HepG2 (cell line): Measurements from ENCODE around the gene RBPJ. TPM values are rescaled to one million over a fixed set of nuclear protein-coding genes. Genes with fewer than 3 reads are reported as not detected.

Experiments used
- ATAC-seq: fragments of 200-7000 bp; cut with Tn5 transposase; 3 replicates; pipeline ENCODE4 v1.9.1; 2020; ENCODE audit warnings: mild to moderate bottlenecking, moderate library complexity
- BruUV-seq: library from RNA; stranded (reverse); fragments of 400-500 nt; replicated peaks from 2 replicates; lab custom pipeline; 2021; lab: Mats Ljungman, UMichigan
- CTCF ChIA-PET: fragments of 300-600 bp; formaldehyde crosslinking; extraction: SDS; loops from one replicate; lab custom pipeline; 2021; ENCODE audit warnings: low total read pairs, inconsistent platforms, low intra/inter-chr PET ratio; lab: Yijun Ruan, JAX
- POLR2A ChIA-PET: fragments of 350-600 bp; sonication (Branson Sonifier 250); formaldehyde crosslinking; loops from one replicate; lab custom pipeline; 2020; ENCODE audit warnings: antibody characterized with exemption, inconsistent platforms; lab: Yijun Ruan, JAX
- DNase-seq: peaks from one replicate; pipeline ENCODE4 v3.0.0-alpha.2; 2015; ENCODE audit warnings: low spot score
- FAIRE-seq: peaks from 3 replicates; lab custom pipeline; 2011; peaks lifted over from hg19 to GRCh38; lab: Jason Lieb, UNC
- H2AFZ ChIP-seq: one replicate; pipeline ENCODE4 v1.6.1; 2011; ENCODE audit warnings: low read length, inconsistent platforms
- H3K27ac ChIP-seq: fragments of 300-600 bp; 3 replicates; pipeline ENCODE4 v1.8.0; 2011; ENCODE audit warnings: mixed run types, mild to moderate bottlenecking, mixed read lengths, low read length, inconsistent platforms; ENCODE audit not compliant: insufficient read depth; ENCODE audit errors: extremely low read length
- H3K27me3 ChIP-seq, 2 experiments: fragments of 200-600 bp in 1 of 2; 2 replicates in 1 of 2; 3 replicates in 1 of 2; pipeline versions ENCODE4 v1.6.0 to v1.8.0; 2011; ENCODE audit warnings: low read length in 2 of 2, mild to moderate bottlenecking in 2 of 2, moderate library complexity in 2 of 2, inconsistent platforms in 1 of 2; ENCODE audit not compliant: insufficient read depth in 2 of 2, control insufficient read depth in 1 of 2
- H3K36me3 ChIP-seq, 2 experiments: fragments of 200-600 bp in 1 of 2; replicated peaks in 1 of 2; 2 replicates in 1 of 2; 3 replicates in 1 of 2; pipeline versions ENCODE4 v1.5.1 to v1.8.0; 2011; ENCODE audit warnings: low read length in 2 of 2, inconsistent platforms in 1 of 2; ENCODE audit not compliant: insufficient read depth in 2 of 2, control insufficient read depth in 1 of 2
- H3K4me1 ChIP-seq: 2 replicates; pipeline ENCODE4 v1.5.1; 2012; ENCODE audit warnings: low read length, inconsistent platforms; ENCODE audit not compliant: insufficient read depth
- H3K4me2 ChIP-seq: 2 replicates; pipeline ENCODE4 v1.6.0; 2011; ENCODE audit warnings: low read depth, low read length, inconsistent platforms
- H3K4me3 ChIP-seq, 3 experiments: fragments of 200-600 bp in 1 of 3; sonication (generic), shearing (Covaris generic) in 1 of 3; replicated peaks in 1 of 3; 2 replicates each; pipeline ENCODE4 v1.5.1; 2011 to 2016; ENCODE audit warnings: low read length in 3 of 3, inconsistent platforms in 2 of 3, low read depth in 2 of 3, mild to moderate bottlenecking in 2 of 3, control low read depth in 1 of 3, mixed read lengths in 1 of 3; ENCODE audit not compliant: insufficient read depth in 1 of 3
- H3K79me2 ChIP-seq: one replicate; pipeline ENCODE4 v1.6.1; 2011; ENCODE audit warnings: low read length, inconsistent platforms; ENCODE audit not compliant: insufficient read depth
- H3K9ac ChIP-seq: 2 replicates; pipeline ENCODE4 v1.6.0; 2011; ENCODE audit warnings: mild to moderate bottlenecking, low read depth, low read length, inconsistent platforms; ENCODE audit not compliant: insufficient read depth
- H3K9me3 ChIP-seq: 2 replicates; pipeline ENCODE4 v1.5.1; 2012; ENCODE audit warnings: mild to moderate bottlenecking, low read length
- H4K20me1 ChIP-seq: 2 replicates; pipeline ENCODE4 v1.6.0; 2011; ENCODE audit warnings: inconsistent platforms, mild to moderate bottlenecking, low read length, moderate library complexity; ENCODE audit not compliant: insufficient read depth
- ARID2 ChIP-seq: sonication (generic); formaldehyde crosslinking; IDR thresholded peaks from 2 replicates; pipeline ENCODE4 v1.8.1; 2022; ENCODE audit warnings: mild to moderate bottlenecking, missing genetic modification reagents, borderline replicate concordance
- BHLHE40 ChIP-seq: IDR thresholded peaks from 2 replicates; pipeline ENCODE4 v1.6.1; 2011; ENCODE audit warnings: low read length, improper control_type of control experiment
- ERF ChIP-seq: IDR thresholded peaks from 2 replicates; pipeline ENCODE4 v1.6.1; 2018; ENCODE audit warnings: missing biosample characterization, missing genetic modification reagents
- HNRNPLL ChIP-seq: fragments of 200-400 bp; formaldehyde crosslinking; IDR thresholded peaks from 2 replicates; pipeline ENCODE4 v1.6.1; 2017; ENCODE audit warnings: mild to moderate bottlenecking, low read depth, low read length; ENCODE audit not compliant: poor library complexity, severe bottlenecking
- JARID2 ChIP-seq: sonication (generic); formaldehyde crosslinking; IDR thresholded peaks from 2 replicates; pipeline ENCODE4 v1.8.1; 2023; ENCODE audit warnings: missing genetic modification reagents, inconsistent platforms; ENCODE audit not compliant: insufficient replicate concordance
- KIAA2018 ChIP-seq: sonication (generic); formaldehyde crosslinking; IDR thresholded peaks from 2 replicates; pipeline ENCODE4 v1.5.0; 2020; ENCODE audit warnings: mild to moderate bottlenecking, missing genetic modification reagents, borderline replicate concordance
- KLF9 ChIP-seq: IDR thresholded peaks from 2 replicates; pipeline ENCODE4 v1.6.1; 2016; ENCODE audit warnings: low read depth
- LRRFIP1 ChIP-seq: sonication (generic); formaldehyde crosslinking; conservative IDR thresholded peaks from 2 replicates; pipeline ENCODE4 v1.4.0; 2020; ENCODE audit warnings: missing genetic modification reagents
- RBAK ChIP-seq: sonication (generic); formaldehyde crosslinking; IDR thresholded peaks from 2 replicates; pipeline ENCODE4 v1.5.1; 2020; ENCODE audit warnings: mild to moderate bottlenecking, missing genetic modification reagents
- SALL2 ChIP-seq: sonication (generic); formaldehyde crosslinking; IDR thresholded peaks from 2 replicates; pipeline ENCODE4 v1.8.1; 2023; ENCODE audit warnings: mild to moderate bottlenecking, missing genetic modification reagents, inconsistent platforms
- TARDBP ChIP-seq: sonication (generic); formaldehyde crosslinking; IDR thresholded peaks from 2 replicates; pipeline ENCODE4 v1.8.0; 2022; ENCODE audit warnings: mild to moderate bottlenecking, missing genetic modification reagents
- TSC22D2 ChIP-seq: sonication (generic); formaldehyde crosslinking; IDR thresholded peaks from 2 replicates; pipeline ENCODE4 v1.5.1; 2020; ENCODE audit warnings: missing genetic modification reagents, mild to moderate bottlenecking, borderline replicate concordance
- ZFAT ChIP-seq: sonication (generic); formaldehyde crosslinking; conservative IDR thresholded peaks from 2 replicates; pipeline ENCODE4 v1.8.1; 2023; ENCODE audit warnings: missing genetic modification reagents, inconsistent platforms
- ZNF256 ChIP-seq: sonication (generic); formaldehyde crosslinking; conservative IDR thresholded peaks from 2 replicates; pipeline ENCODE4 v1.4.0; 2020; ENCODE audit warnings: missing genetic modification reagents
- ZNF263 ChIP-seq: sonication (generic); formaldehyde crosslinking; IDR thresholded peaks from 2 replicates; pipeline ENCODE4 v1.4.0; 2020; ENCODE audit warnings: missing genetic modification reagents
- ZNF557 ChIP-seq: sonication (generic); formaldehyde crosslinking; IDR thresholded peaks from 2 replicates; pipeline ENCODE4 v1.4.0; 2020; ENCODE audit warnings: missing genetic modification reagents
- WGBS: methylation state at CpG from one replicate; pipeline ENCODE4 v1.1.6; 2017; ENCODE audit warnings: low lambda C conversion rate; 5-methylcytosine and 5-hydroxymethylcytosine counted together
- in situ Hi-C: cut with HindIII; loops from 2 replicates; pipeline ENCODE4 v1.10.0; 2017; ENCODE audit warnings: low pct_unique_long_range_greater_than_20kb; ENCODE audit not compliant: extremely low pct_ligation_motif_present
- intact Hi-C: fragments of 100-400 bp; cut with micrococcal nuclease; formaldehyde crosslinking; loops from one replicate; pipeline ENCODE4 v1.10.0; 2022; ENCODE audit not compliant: unreplicated experiment
- polyA plus RNA-seq, 8 experiments: library from polyadenylated mRNA; depleted of rRNA in 3 of 8; stranded (reverse) in 7 of 8; unstranded in 1 of 8; fragments of >200 nt; fragmentation: Illumina TruSeq in 4 of 8; extraction: Trizol in 4 of 8; gene quantifications; 2 replicates each; pipeline versions ENCODE4 v1.2.1 to v1.2.3, GENCODE V29; 2011 to 2016; ENCODE audit warnings: low read depth in 4 of 8, missing spikeins in 1 of 8, mixed read lengths in 1 of 8; ENCODE audit not compliant: insufficient read depth in 1 of 8
- total RNA-seq, 5 experiments: library from RNA; depleted of rRNA; stranded (reverse); fragments of >200 nt; fragmentation: Illumina TruSeq; extraction: Trizol; gene quantifications; 2 replicates each; pipeline ENCODE4 v1.2.3, GENCODE V29; 2016; ENCODE audit warnings: low read depth in 1 of 5

Gene RBPJ
- total and polyA plus RNA-seq, 2 of the 13 experiments (the other 11 are each of a cell fraction or from before 2014, with no cell fraction given) = 25.9 to 33.2 TPM

GRCh38 chr4:26400132-26400531, 79.3 kb downstream of the RBPJ start:
- ATAC-seq (no peak), DNase-seq (no peak), FAIRE-seq (no peak)
- CTCF ChIA-PET = interaction anchor here (2.1 kb wide), 1 partner anchor 70 kb away, joined by 5 read pairs; no protein-coding TSS in a partner anchor
- POLR2A ChIA-PET = no interaction called here
- Histone ChIP-seq H3K9ac (no peak overlapping the region), H3K79me2 (no peaks in the 10 kb centered on the region), H3K4me2 (no peak overlapping the region), H3K4me3 (no peak overlapping the region), H3K36me3 (no peaks in the 10 kb centered on the region), H2AFZ (no peak overlapping the region), H3K27me3 (no peaks in the 10 kb centered on the region; a peak in 1 of 5 replicates), H3K4me1 (peaks cover 6% of the 10 kb centered on the region; the same call in 1 of the 2 replicates), H3K9me3 (no peaks in the 10 kb centered on the region), H3K27ac (no peak overlapping the region), H4K20me1 (no peaks in the 10 kb centered on the region)
- WGBS = 100% methylated on average over 1 of the region's 1 CpG
- in situ Hi-C loops = loop anchor here (25.0 kb wide), 1 partner anchor 363 kb away; no protein-coding TSS in a partner anchor
- intact Hi-C loops = no loop called here
- BruUV-seq = no TSS peak
- TF ChIP-seq SALL2 (CRISPR knock-in tag) (no peak), ZFAT (CRISPR knock-in tag) (no peak), HNRNPLL (no peak), TARDBP (CRISPR knock-in tag) (no peak), RBAK (CRISPR knock-in tag) (no peak), TSC22D2 (CRISPR knock-in tag) (no peak), ZNF256 (CRISPR knock-in tag) (no peak), KIAA2018 (CRISPR knock-in tag) (no peak), KLF9 (CRISPR knock-in tag) (no peak), ZNF557 (CRISPR knock-in tag) (no peak), LRRFIP1 (CRISPR knock-in tag) (no peak), JARID2 (CRISPR knock-in tag) (no peak), ARID2 (CRISPR knock-in tag) (no peak), ERF (CRISPR knock-in tag) (no peak), BHLHE40 (no peak), ZNF263 (no peak)
